Measurements from ENCODE around the gene NUP188. TPM values are rescaled to one million over a fixed set of nuclear protein-coding genes. Genes with fewer than 3 reads are reported as not detected.

The NUP188 gene
- total RNA-seq, 1 experiment from 2014 or later = 98.9 TPM

DNA sequence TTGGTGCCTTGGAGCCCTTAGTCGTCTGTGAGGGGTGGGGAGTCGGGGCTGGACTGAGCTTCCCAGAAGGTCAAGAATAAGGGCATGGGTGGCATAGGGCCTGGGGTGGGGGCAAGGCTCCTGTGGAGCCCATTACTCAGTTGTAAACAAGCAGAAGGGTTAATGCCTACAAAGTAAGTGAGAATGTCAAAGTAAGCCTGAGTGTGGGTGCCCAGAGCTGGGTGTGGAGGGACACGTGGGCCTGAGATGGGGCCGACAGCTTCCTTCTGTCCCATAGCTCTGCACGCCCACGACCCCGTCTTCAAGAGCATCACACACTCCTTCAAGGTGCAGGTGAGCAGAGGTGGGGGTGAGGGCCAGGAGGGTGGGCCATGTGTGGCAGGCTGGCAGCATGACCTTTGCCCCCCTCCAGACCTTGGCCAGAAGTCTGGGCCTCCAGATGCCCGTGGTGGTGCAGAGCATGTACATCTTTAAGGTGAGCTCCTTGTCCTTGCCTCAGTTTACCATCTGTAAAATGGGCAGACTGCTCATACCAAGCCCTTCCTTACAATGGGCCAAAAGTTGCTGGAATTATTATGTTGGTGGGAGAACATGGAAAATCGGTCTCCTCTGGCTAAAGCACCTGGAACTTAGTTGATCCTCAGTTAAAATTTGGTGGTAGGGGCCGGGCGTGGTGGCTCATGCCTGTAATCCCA is 11.2 kb upstream of the NUP188 start:
- Mint-ChIP-seq H3K27me3 (ENCODE audit: low read depth) (no peaks in the 10 kb centered on the region), H3K4me1 (no peaks in the 10 kb centered on the region), H3K4me3 (no peak overlapping the region), H3K27ac (no peak overlapping the region), H3K36me3 (no peaks in the 10 kb centered on the region), H3K9me3 (no peaks in the 10 kb centered on the region)
- ChIA-PET POLR2A (no interaction called here), CTCF (interaction anchor here (0.7 to 0.8 kb wide), 2 partner anchors 72 to 498 kb away, joined by 3 read pairs; no protein-coding TSS in a partner anchor)
- DNase-seq (ENCODE audit: low spot score) = no peak
- no peak for ATAC-seq
- TF ChIP-seq, protein P1, sequence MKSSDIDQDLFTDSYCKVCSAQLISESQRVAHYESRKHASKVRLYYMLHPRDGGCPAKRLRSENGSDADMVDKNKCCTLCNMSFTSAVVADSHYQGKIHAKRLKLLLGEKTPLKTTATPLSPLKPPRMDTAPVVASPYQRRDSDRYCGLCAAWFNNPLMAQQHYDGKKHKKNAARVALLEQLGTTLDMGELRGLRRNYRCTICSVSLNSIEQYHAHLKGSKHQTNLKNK (CRISPR knock-in tag; IDR thresholded peaks at IDR 0.05) = no peak
- TF ChIP-seq ZNF416 (CRISPR knock-in tag; IDR thresholded peaks at IDR 0.05) (no peak), GTF2I (CRISPR knock-in tag; conservative IDR thresholded peaks at IDR 0.05) (no peak), ZNF219 (CRISPR knock-in tag; IDR thresholded peaks at IDR 0.05; ENCODE audit: borderline replicate concordance) (no peak), JAZF1 (CRISPR knock-in tag; IDR thresholded peaks at IDR 0.05) (no peak), CREM (CRISPR knock-in tag; IDR thresholded peaks at IDR 0.05) (no peak), SOX15 (CRISPR knock-in tag; IDR thresholded peaks at IDR 0.05) (no peak), KAT7 (CRISPR knock-in tag; IDR thresholded peaks at IDR 0.05; ENCODE audit: borderline replicate concordance) (no peak), ZNF138 (CRISPR knock-in tag; conservative IDR thresholded peaks at IDR 0.05) (no peak)
- TF ChIP-seq, protein P2, sequence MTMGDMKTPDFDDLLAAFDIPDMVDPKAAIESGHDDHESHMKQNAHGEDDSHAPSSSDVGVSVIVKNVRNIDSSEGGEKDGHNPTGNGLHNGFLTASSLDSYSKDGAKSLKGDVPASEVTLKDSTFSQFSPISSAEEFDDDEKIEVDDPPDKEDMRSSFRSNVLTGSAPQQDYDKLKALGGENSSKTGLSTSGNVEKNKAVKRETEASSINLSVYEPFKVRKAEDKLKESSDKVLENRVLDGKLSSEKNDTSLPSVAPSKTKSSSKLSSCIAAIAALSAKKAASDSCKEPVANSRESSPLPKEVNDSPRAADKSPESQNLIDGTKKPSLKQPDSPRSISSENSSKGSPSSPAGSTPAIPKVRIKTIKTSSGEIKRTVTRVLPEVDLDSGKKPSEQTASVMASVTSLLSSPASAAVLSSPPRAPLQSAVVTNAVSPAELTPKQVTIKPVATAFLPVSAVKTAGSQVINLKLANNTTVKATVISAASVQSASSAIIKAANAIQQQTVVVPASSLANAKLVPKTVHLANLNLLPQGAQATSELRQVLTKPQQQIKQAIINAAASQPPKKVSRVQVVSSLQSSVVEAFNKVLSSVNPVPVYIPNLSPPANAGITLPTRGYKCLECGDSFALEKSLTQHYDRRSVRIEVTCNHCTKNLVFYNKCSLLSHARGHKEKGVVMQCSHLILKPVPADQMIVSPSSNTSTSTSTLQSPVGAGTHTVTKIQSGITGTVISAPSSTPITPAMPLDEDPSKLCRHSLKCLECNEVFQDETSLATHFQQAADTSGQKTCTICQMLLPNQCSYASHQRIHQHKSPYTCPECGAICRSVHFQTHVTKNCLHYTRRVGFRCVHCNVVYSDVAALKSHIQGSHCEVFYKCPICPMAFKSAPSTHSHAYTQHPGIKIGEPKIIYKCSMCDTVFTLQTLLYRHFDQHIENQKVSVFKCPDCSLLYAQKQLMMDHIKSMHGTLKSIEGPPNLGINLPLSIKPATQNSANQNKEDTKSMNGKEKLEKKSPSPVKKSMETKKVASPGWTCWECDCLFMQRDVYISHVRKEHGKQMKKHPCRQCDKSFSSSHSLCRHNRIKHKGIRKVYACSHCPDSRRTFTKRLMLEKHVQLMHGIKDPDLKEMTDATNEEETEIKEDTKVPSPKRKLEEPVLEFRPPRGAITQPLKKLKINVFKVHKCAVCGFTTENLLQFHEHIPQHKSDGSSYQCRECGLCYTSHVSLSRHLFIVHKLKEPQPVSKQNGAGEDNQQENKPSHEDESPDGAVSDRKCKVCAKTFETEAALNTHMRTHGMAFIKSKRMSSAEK (CRISPR knock-in tag; IDR thresholded peaks at IDR 0.05; ENCODE audit: borderline replicate concordance) = no peak
- TF ChIP-seq, protein P3, sequence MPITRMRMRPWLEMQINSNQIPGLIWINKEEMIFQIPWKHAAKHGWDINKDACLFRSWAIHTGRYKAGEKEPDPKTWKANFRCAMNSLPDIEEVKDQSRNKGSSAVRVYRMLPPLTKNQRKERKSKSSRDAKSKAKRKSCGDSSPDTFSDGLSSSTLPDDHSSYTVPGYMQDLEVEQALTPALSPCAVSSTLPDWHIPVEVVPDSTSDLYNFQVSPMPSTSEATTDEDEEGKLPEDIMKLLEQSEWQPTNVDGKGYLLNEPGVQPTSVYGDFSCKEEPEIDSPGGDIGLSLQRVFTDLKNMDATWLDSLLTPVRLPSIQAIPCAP (CRISPR knock-in tag; IDR thresholded peaks at IDR 0.05) = no peak
- TF ChIP-seq, protein P4, sequence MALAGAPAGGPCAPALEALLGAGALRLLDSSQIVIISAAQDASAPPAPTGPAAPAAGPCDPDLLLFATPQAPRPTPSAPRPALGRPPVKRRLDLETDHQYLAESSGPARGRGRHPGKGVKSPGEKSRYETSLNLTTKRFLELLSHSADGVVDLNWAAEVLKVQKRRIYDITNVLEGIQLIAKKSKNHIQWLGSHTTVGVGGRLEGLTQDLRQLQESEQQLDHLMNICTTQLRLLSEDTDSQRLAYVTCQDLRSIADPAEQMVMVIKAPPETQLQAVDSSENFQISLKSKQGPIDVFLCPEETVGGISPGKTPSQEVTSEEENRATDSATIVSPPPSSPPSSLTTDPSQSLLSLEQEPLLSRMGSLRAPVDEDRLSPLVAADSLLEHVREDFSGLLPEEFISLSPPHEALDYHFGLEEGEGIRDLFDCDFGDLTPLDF (CRISPR knock-in tag; IDR thresholded peaks at IDR 0.05) = no peak
- TF ChIP-seq, protein P5, sequence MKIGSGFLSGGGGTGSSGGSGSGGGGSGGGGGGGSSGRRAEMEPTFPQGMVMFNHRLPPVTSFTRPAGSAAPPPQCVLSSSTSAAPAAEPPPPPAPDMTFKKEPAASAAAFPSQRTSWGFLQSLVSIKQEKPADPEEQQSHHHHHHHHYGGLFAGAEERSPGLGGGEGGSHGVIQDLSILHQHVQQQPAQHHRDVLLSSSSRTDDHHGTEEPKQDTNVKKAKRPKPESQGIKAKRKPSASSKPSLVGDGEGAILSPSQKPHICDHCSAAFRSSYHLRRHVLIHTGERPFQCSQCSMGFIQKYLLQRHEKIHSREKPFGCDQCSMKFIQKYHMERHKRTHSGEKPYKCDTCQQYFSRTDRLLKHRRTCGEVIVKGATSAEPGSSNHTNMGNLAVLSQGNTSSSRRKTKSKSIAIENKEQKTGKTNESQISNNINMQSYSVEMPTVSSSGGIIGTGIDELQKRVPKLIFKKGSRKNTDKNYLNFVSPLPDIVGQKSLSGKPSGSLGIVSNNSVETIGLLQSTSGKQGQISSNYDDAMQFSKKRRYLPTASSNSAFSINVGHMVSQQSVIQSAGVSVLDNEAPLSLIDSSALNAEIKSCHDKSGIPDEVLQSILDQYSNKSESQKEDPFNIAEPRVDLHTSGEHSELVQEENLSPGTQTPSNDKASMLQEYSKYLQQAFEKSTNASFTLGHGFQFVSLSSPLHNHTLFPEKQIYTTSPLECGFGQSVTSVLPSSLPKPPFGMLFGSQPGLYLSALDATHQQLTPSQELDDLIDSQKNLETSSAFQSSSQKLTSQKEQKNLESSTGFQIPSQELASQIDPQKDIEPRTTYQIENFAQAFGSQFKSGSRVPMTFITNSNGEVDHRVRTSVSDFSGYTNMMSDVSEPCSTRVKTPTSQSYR (CRISPR knock-in tag; IDR thresholded peaks at IDR 0.05) = no peak

DNA sequence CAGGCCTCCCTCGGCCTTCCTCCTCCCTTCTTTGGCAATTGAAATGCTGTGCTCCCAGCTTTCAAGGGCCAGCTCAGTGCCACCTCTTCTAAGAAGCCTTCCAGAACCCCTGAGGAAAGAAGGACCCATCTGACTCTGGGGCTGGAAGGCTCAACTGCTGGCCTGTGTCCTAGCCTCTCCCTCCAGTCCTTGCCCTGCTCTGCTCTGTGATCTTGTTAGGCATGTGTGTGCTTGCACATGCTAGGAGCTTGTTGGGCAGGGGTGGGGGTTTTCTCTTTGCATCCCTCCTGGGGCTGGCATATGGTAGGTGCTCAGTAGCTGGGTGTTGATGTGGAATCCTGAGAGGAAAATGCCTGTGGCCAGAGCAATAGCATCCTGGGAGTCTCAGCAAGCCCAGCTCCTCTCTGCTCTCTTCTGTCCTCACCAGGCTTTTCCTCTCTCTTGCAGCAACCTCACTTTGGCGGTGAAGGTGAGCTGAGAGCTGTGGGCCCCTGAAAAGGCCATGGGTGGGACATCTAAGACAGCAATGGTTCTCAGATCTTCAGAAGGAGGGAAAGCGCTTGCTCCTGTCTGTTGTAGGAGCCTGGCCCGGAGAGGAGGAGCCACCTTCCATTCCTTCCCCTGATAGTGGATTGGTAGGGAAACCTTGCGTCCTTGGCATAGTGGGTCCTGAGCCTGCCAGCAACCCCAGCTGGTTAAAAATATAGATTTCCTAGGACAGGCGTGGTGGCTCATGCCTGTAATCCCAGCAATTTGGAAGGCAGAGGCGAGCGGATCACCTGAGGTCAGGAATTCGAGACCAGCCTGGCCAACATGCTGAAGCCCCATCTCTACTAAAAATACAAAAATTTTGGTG is 10.0 kb upstream of the NUP188 start:
- CTCF ChIA-PET = interaction anchor here (0.7 to 1.6 kb wide), 3 partner anchors 9 to 499 kb away, joined by 3 to 5 read pairs (median 4); no protein-coding TSS in a partner anchor
- POLR2A ChIA-PET = interaction anchor here (0.5 kb wide), 1 partner anchor 96 kb away, joined by 3 read pairs; no protein-coding TSS in a partner anchor
- no peak for DNase-seq (ENCODE audit: low spot score)
- no peaks in the 10 kb centered on the region for H3K4me1 Mint-ChIP-seq
- H3K9me3 Mint-ChIP-seq = no peaks in the 10 kb centered on the region
- no peaks in the 10 kb centered on the region for H3K36me3 Mint-ChIP-seq
- H3K27me3 Mint-ChIP-seq (ENCODE audit: low read depth) = no peaks in the 10 kb centered on the region
- TF ChIP-seq EMX1 (CRISPR knock-in tag; IDR thresholded peaks at IDR 0.05) = no peak
- TF ChIP-seq, protein P6, sequence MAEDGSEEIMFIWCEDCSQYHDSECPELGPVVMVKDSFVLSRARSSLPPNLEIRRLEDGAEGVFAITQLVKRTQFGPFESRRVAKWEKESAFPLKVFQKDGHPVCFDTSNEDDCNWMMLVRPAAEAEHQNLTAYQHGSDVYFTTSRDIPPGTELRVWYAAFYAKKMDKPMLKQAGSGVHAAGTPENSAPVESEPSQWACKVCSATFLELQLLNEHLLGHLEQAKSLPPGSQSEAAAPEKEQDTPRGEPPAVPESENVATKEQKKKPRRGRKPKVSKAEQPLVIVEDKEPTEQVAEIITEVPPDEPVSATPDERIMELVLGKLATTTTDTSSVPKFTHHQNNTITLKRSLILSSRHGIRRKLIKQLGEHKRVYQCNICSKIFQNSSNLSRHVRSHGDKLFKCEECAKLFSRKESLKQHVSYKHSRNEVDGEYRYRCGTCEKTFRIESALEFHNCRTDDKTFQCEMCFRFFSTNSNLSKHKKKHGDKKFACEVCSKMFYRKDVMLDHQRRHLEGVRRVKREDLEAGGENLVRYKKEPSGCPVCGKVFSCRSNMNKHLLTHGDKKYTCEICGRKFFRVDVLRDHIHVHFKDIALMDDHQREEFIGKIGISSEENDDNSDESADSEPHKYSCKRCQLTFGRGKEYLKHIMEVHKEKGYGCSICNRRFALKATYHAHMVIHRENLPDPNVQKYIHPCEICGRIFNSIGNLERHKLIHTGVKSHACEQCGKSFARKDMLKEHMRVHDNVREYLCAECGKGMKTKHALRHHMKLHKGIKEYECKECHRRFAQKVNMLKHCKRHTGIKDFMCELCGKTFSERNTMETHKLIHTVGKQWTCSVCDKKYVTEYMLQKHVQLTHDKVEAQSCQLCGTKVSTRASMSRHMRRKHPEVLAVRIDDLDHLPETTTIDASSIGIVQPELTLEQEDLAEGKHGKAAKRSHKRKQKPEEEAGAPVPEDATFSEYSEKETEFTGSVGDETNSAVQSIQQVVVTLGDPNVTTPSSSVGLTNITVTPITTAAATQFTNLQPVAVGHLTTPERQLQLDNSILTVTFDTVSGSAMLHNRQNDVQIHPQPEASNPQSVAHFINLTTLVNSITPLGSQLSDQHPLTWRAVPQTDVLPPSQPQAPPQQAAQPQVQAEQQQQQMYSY (CRISPR knock-in tag; IDR thresholded peaks at IDR 0.05) = peak; percentile 51
- no peak for ATAC-seq
- no peak overlapping the region for H3K4me3 Mint-ChIP-seq
- no peak overlapping the region for H3K27ac Mint-ChIP-seq

Data from WTC11 (cell line).